GM12878 (cell line): ENCODE data around the gene DEUP1. TPM values are rescaled to one million over a fixed set of nuclear protein-coding genes. Genes with fewer than 3 reads are reported as not detected.

Experiments
- ATAC-seq: fragments of 200-7000 bp; cut with Tn5 transposase; 3 replicates; pipeline ENCODE4 v1.9.1; 2020; ENCODE audit warnings: mild to moderate bottlenecking, moderate library complexity
- BruUV-seq: library from RNA; stranded (reverse); fragments of 400-500 nt; replicated peaks from 2 replicates; lab custom pipeline; 2021; lab: Mats Ljungman, UMichigan
- CTCF ChIA-PET: fragments of 300-600 bp; sonication (Branson Sonifier 250); formaldehyde crosslinking; extraction: SDS; loops from one replicate; lab custom pipeline; 2021; ENCODE audit warnings: inconsistent platforms; lab: Yijun Ruan, JAX
- POLR2A ChIA-PET: fragments of 350-600 bp; formaldehyde crosslinking; extraction: SDS; loops from one replicate; lab custom pipeline; 2021; ENCODE audit warnings: inconsistent platforms; lab: Charles Lee
- RAD21 ChIA-PET: fragments of 300-600 bp; sonication (Branson Sonifier 250); formaldehyde crosslinking; loops from one replicate; lab custom pipeline; 2023; ENCODE audit warnings: antibody characterized with exemption; ENCODE audit not compliant: unreplicated experiment; lab: Charles Lee
- SMC1A ChIA-PET: fragments of 300-600 bp; sonication (Branson Sonifier 250); formaldehyde crosslinking; loops from one replicate; lab custom pipeline; 2023; ENCODE audit not compliant: unreplicated experiment, uncharacterized antibody; lab: Charles Lee
- DNase-seq: peaks from one replicate; pipeline ENCODE4 v3.0.0-alpha.2; 2011; ENCODE audit warnings: low read depth, low spot score
- FAIRE-seq: peaks from 3 replicates; lab custom pipeline; 2011; peaks lifted over from hg19 to GRCh38; lab: Jason Lieb, UNC
- H2AFZ ChIP-seq: 2 replicates; pipeline ENCODE4 v1.6.0; 2011; ENCODE audit warnings: low read depth, low read length, control low read depth; ENCODE audit not compliant: control insufficient read depth
- H3K27ac ChIP-seq: 2 replicates; pipeline ENCODE4 v1.5.1; 2011; ENCODE audit warnings: control low read depth; ENCODE audit not compliant: control insufficient read depth, insufficient read depth
- H3K27me3 ChIP-seq, 2 experiments: replicated peaks in 1 of 2; 2 replicates each; pipeline versions ENCODE4 v1.6.0 to v1.6.1; 2011; ENCODE audit warnings: low read length in 1 of 2; ENCODE audit not compliant: control insufficient read depth in 2 of 2, insufficient read depth in 2 of 2
- H3K36me3 ChIP-seq, 2 experiments: 2 replicates each; pipeline ENCODE4 v1.5.1; 2011; ENCODE audit warnings: low read length in 1 of 2; ENCODE audit not compliant: control insufficient read depth in 2 of 2, insufficient read depth in 2 of 2
- H3K4me1 ChIP-seq: 2 replicates; pipeline ENCODE4 v1.6.1; 2011; ENCODE audit warnings: mild to moderate bottlenecking, low read length, moderate library complexity, mixed read lengths; ENCODE audit not compliant: control insufficient read depth, insufficient read depth
- H3K4me2 ChIP-seq: 2 replicates; pipeline ENCODE4 v1.6.0; 2011; ENCODE audit warnings: control low read depth; ENCODE audit not compliant: control insufficient read depth, insufficient read depth
- H3K4me3 ChIP-seq: fragments of 200-600 bp; sonication (generic); 2 replicates; pipeline ENCODE4 v1.5.1; 2016
- H3K79me2 ChIP-seq: 2 replicates; pipeline ENCODE4 v1.6.0; 2011; ENCODE audit warnings: low read length; ENCODE audit not compliant: control insufficient read depth, insufficient read depth
- H3K9ac ChIP-seq: 2 replicates; pipeline ENCODE4 v1.8.0; 2011; ENCODE audit warnings: low read length, control low read depth, mixed read lengths; ENCODE audit not compliant: control insufficient read depth, insufficient read depth
- H3K9me3 ChIP-seq: replicated peaks from 3 replicates; pipeline ENCODE4 v1.5.1; 2011; ENCODE audit warnings: mild to moderate bottlenecking, low read length; ENCODE audit not compliant: control insufficient read depth, insufficient read depth
- H4K20me1 ChIP-seq: 2 replicates; pipeline ENCODE4 v1.6.0; 2011; ENCODE audit not compliant: control insufficient read depth, insufficient read depth
- ATF3 ChIP-seq: IDR thresholded peaks from 2 replicates; pipeline ENCODE4 v1.6.1; 2011; ENCODE audit warnings: low read depth, mild to moderate bottlenecking, low read length, moderate library complexity, borderline replicate concordance; ENCODE audit errors: extremely low read depth
- BHLHE40 ChIP-seq, 2 experiments: fragments of 450-650 bp in 1 of 2; IDR thresholded peaks; 2 replicates each; pipeline ENCODE4 v1.6.1; 2011 to 2017; ENCODE audit warnings: low read depth in 2 of 2, borderline replicate concordance in 1 of 2, improper control_type of control experiment in 1 of 2, low read length in 1 of 2, mild to moderate bottlenecking in 1 of 2
- CBX5 ChIP-seq: sonication (generic); IDR thresholded peaks from 2 replicates; pipeline ENCODE4 v1.6.1; 2016; ENCODE audit warnings: low read depth, moderate library complexity, mild to moderate bottlenecking, inconsistent platforms
- CEBPB ChIP-seq, 2 experiments: fragments of 150-350 bp in 1 of 2; IDR thresholded peaks; 2 replicates each; pipeline ENCODE4 v1.6.1; 2012 to 2014; ENCODE audit warnings: low read depth in 2 of 2, low read length in 2 of 2, borderline replicate concordance in 1 of 2, inconsistent platforms in 1 of 2
- EED ChIP-seq: sonication (generic); IDR thresholded peaks from 2 replicates; pipeline ENCODE4 v1.6.1; 2016; ENCODE audit warnings: antibody characterized with exemption, low read depth
- HDGF ChIP-seq: fragments of 450-650 bp; IDR thresholded peaks from 2 replicates; pipeline ENCODE4 v1.6.1; 2016; ENCODE audit warnings: antibody characterized with exemption
- IKZF1 ChIP-seq: fragments of 450-650 bp; conservative IDR thresholded peaks from 2 replicates; pipeline ENCODE4 v1.6.1; 2017; ENCODE audit warnings: antibody characterized with exemption, mild to moderate bottlenecking
- JUNB ChIP-seq: IDR thresholded peaks from 2 replicates; pipeline ENCODE4 v1.6.1; 2016; ENCODE audit warnings: antibody characterized with exemption, mild to moderate bottlenecking
- KLF5 ChIP-seq: fragments of 450-650 bp; IDR thresholded peaks from 2 replicates; pipeline ENCODE4 v1.6.1; 2014; ENCODE audit warnings: mild to moderate bottlenecking; ENCODE audit not compliant: partially characterized antibody
- NBN ChIP-seq: fragments of 450-650 bp; IDR thresholded peaks from 2 replicates; pipeline ENCODE4 v1.6.1; 2016
- NFIC ChIP-seq: IDR thresholded peaks from 2 replicates; pipeline ENCODE4 v1.6.1; 2012; ENCODE audit warnings: low read depth, mild to moderate bottlenecking, inconsistent platforms, low read length, moderate library complexity
- NR2C2 ChIP-seq: IDR thresholded peaks from 2 replicates; pipeline ENCODE4 v1.6.1; 2011; ENCODE audit warnings: borderline replicate concordance, low read depth; ENCODE audit not compliant: control insufficient read depth, insufficient read length
- PAX8 ChIP-seq: fragments of 450-650 bp; IDR thresholded peaks from 2 replicates; pipeline ENCODE4 v1.6.1; 2017; ENCODE audit warnings: mild to moderate bottlenecking, moderate library complexity
- RUNX3 ChIP-seq: IDR thresholded peaks from 2 replicates; pipeline ENCODE4 v1.6.1; 2012; ENCODE audit warnings: low read length, inconsistent platforms
- SPI1 ChIP-seq: IDR thresholded peaks from 2 replicates; pipeline ENCODE4 v1.6.1; 2011; ENCODE audit warnings: low read depth, mild to moderate bottlenecking, low read length, moderate library complexity, borderline replicate concordance; ENCODE audit not compliant: insufficient read depth
- TCF12 ChIP-seq: IDR thresholded peaks from 2 replicates; pipeline ENCODE4 v1.6.1; 2011; ENCODE audit warnings: low read depth, mild to moderate bottlenecking, low read length
- TCF3 ChIP-seq: IDR thresholded peaks from 2 replicates; pipeline ENCODE4 v1.6.1; 2012; ENCODE audit warnings: low read depth, mild to moderate bottlenecking, low read length, borderline replicate concordance; ENCODE audit not compliant: insufficient read depth
- YY1 ChIP-seq: IDR thresholded peaks from 2 replicates; pipeline ENCODE4 v1.6.1; 2011; ENCODE audit warnings: low read depth, mild to moderate bottlenecking, low read length
- ZBTB33 ChIP-seq: fragments of 450-650 bp; IDR thresholded peaks from 2 replicates; pipeline ENCODE4 v1.6.1; 2017; ENCODE audit warnings: mild to moderate bottlenecking
- ZNF207 ChIP-seq: fragments of 450-650 bp; IDR thresholded peaks from 2 replicates; pipeline ENCODE4 v1.6.1; 2014; ENCODE audit warnings: antibody characterized with exemption, mild to moderate bottlenecking, borderline replicate concordance
- ZNF217 ChIP-seq: fragments of 450-650 bp; IDR thresholded peaks from 2 replicates; pipeline ENCODE4 v1.6.1; 2017; ENCODE audit warnings: antibody characterized with exemption, mild to moderate bottlenecking
- ZNF384 ChIP-seq: IDR thresholded peaks from 2 replicates; pipeline ENCODE4 v1.6.1; 2012; ENCODE audit warnings: low read depth, mild to moderate bottlenecking, low read length, improper control_type of control experiment, borderline replicate concordance
- ZNF622 ChIP-seq: fragments of 450-650 bp; IDR thresholded peaks from 2 replicates; pipeline ENCODE4 v1.6.1; 2017; ENCODE audit warnings: mild to moderate bottlenecking, inconsistent platforms
- WGBS: methylation state at CpG from one replicate; pipeline ENCODE4 v1.1.6; 2016; ENCODE audit warnings: low lambda C conversion rate; ENCODE audit not compliant: insufficient replicate concordance, insufficient coverage; ENCODE audit errors: missing lambda C conversion rate; 5-methylcytosine and 5-hydroxymethylcytosine counted together
- in situ Hi-C: fragments of 300-500 bp; cut with MboI; formaldehyde crosslinking; loops from 9 replicates; pipeline ENCODE4 v1.14.3; 2018; ENCODE audit warnings: mixed read lengths
- intact Hi-C: fragments of 100-400 bp; cut with micrococcal nuclease; formaldehyde crosslinking; loops from one replicate; pipeline ENCODE4 v1.14.2; 2022; ENCODE audit not compliant: unreplicated experiment
- polyA plus RNA-seq, 11 experiments: library from polyadenylated mRNA; depleted of rRNA in 4 of 11; unstranded in 6 of 11; stranded (reverse) in 5 of 11; fragments of >200 nt; fragmentation: Nextera tagmentation in 4 of 11; fragmentation: Illumina TruSeq in 1 of 11; extraction: Ambion mirVana in 4 of 11; extraction: Trizol in 1 of 11; gene quantifications; 1 replicate in 1 of 11; 2 replicates in 10 of 11; pipeline versions ENCODE4 v1.2.1 to v1.2.3, GENCODE V29; 2011 to 2016; ENCODE audit warnings: inconsistent platforms in 2 of 11, missing spikeins in 2 of 11, low read depth in 1 of 11
- total RNA-seq, 4 experiments: library from RNA; depleted of rRNA in 3 of 4; stranded (reverse); fragments of >200 nt in 3 of 4; fragmentation: Illumina TruSeq in 1 of 4; extraction: Trizol in 1 of 4; gene quantifications; 2 replicates each; pipeline versions ENCODE4 v1.2.1 to v1.2.3, GENCODE V29; 2013 to 2021

The DEUP1 gene
- total and polyA plus RNA-seq, 10 of the 15 experiments (the other 5 are each of a cell fraction or from before 2014, with no cell fraction given): 0.12 TPM; not detected in 9

- TF ChIP-seq TCF12 (peak; percentile 51; the same call in 1 of the 2 replicates), HDGF (no peak), JUNB (no peak), ZBTB33 (no peak), TCF3 (peak; percentile 79), NR2C2 (no peak), NBN (no peak), NFIC (no peak; the same call in 1 of the 2 replicates), CEBPB (IDR thresholded peaks at IDR 0.05; ENCODE audit: borderline replicate concordance in 1 of 2, low read depth in 2 of 2, low read length in 2 of 2) (no peak), ZNF384 (no peak)
Observed at GRCh38 chr11:93288079-93288478, 42.5 kb upstream of the DEUP1 start (continued).

- FAIRE-seq (peak; percentile 56), ATAC-seq (peak; percentile 62), DNase-seq (peak; percentile 8)
- peaks cover 16% of the 10 kb centered on the region for H3K4me1 ChIP-seq
- no peak overlapping the region for H2AFZ ChIP-seq
- ChIA-PET RAD21 (no interaction called here), SMC1A (interaction anchor here (1.0 kb wide), 1 partner anchor 54 kb away, joined by 3 read pairs; no protein-coding TSS in a partner anchor), CTCF (no interaction called here), POLR2A (no interaction called here)
- no peak overlapping the region for H3K4me3 ChIP-seq
- in situ Hi-C loops (no loop called here), intact Hi-C loops (loop anchor here (5.0 kb wide), 1 partner anchor 254 kb away; the partner anchor contains the start of gene SMCO4)
- WGBS: 4% methylated on average over 2 of the region's 2 CpGs
- H3K79me2 ChIP-seq: no peaks in the 10 kb centered on the region
- no peaks in the 10 kb centered on the region; the same call in 2 of the 3 replicates for H3K9me3 ChIP-seq
- H4K20me1 ChIP-seq: no peaks in the 10 kb centered on the region
- BruUV-seq: no TSS peak
- no peaks in the 10 kb centered on the region for H3K36me3 ChIP-seq
- no peaks in the 10 kb centered on the region for H3K27me3 ChIP-seq
- 0 out of 2 replicates have a peak overlapping the region, but pooled peaks have one; percentile 9 for H3K4me2 ChIP-seq
- no peak overlapping the region for H3K9ac ChIP-seq
- H3K27ac ChIP-seq: no peak overlapping the region; the same call in 1 of the 2 replicates
- TF ChIP-seq ZNF622 (no peak), PAX8 (no peak), IKZF1 (0 out of 2 replicates have a peak, but pooled peaks have one; percentile 17), HDGF (no peak), YY1 (0 out of 2 replicates have a peak, but pooled peaks have one; percentile 28), ZNF207 (no peak), NFIC (peak; percentile 61), EED (peak; percentile 84), ZNF217 (no peak), TCF3 (no peak), RUNX3 (peak; percentile 85), KLF5 (no peak), CBX5 (no peak), JUNB (peak; percentile 70), BHLHE40 (IDR thresholded peaks at IDR 0.05; ENCODE audit: borderline replicate concordance in 1 of 2, low read depth in 2 of 2, low read length in 1 of 2) (no peak), ATF3 (no peak), SPI1 (peak; percentile 72)
Observed at GRCh38 chr11:93288767-93289166, 41.8 kb upstream of the DEUP1 start.
